Measurements from ENCODE around the gene CDYL. TPM values are rescaled to one million over a fixed set of nuclear protein-coding genes. Genes with fewer than 3 reads are reported as not detected.
A peak's percentile ranks its signal among the peaks of the same experiment; 100 is the strongest.

CDYL gene
- total RNA-seq, 4 donors from 2014 or later = 41.9 to 52.3 (median 45.7) TPM

GRCh38 chr6:4840169-4840568, 64.0 kb downstream of the CDYL start:
- Histone ChIP-seq H3K27ac (replicated peaks in 1 of 4) (no peak overlapping the region), H3K4me1 (no peaks in the 10 kb centered on the region), H3K4me3 (no peak overlapping the region), H3K36me3 (peaks cover 0 to 3% (median 0%) of the 10 kb centered on the region in 4 donors), H3K27me3 (no peaks in the 10 kb centered on the region), H3K9me3 (peaks cover 0 to 26% (median 11%) of the 10 kb centered on the region in 4 donors)
- TF ChIP-seq EP300 (IDR thresholded peaks at IDR 0.05) (no peak), POLR2AphosphoS5 (IDR thresholded peaks at IDR 0.05) (no peak), POLR2A (IDR thresholded peaks at IDR 0.05; ENCODE audit: low read depth) (no peak), CTCF (IDR thresholded peaks at IDR 0.05) (no peak)
- intact Hi-C loops (cut with DNase I) = no loop called here
- no peak for DNase-seq (ENCODE audit: extremely low spot score)
- 98% methylated on average over 3 of the region's 3 CpGs for WGBS

GRCh38 chr6:4844108-4844507, 67.9 kb downstream of the CDYL start:
- WGBS = 90% methylated on average over 7 of the region's 7 CpGs
- peaks cover 0 to 26% (median 15%) of the 10 kb centered on the region in 4 donors for H3K9me3 ChIP-seq
- no peak for DNase-seq (ENCODE audit: extremely low spot score)
- H3K27ac ChIP-seq (replicated peaks in 1 of 4) = no peak overlapping the region
- TF ChIP-seq EP300 (IDR thresholded peaks at IDR 0.05) (no peak), CTCF (IDR thresholded peaks at IDR 0.05) (no peak), POLR2AphosphoS5 (IDR thresholded peaks at IDR 0.05) (no peak), POLR2A (IDR thresholded peaks at IDR 0.05; ENCODE audit: low read depth) (no peak)
- no peak overlapping the region for H3K4me3 ChIP-seq
- H3K36me3 ChIP-seq = no peaks in the 10 kb centered on the region
- H3K4me1 ChIP-seq = peaks cover 11 to 16% (median 13%) of the 10 kb centered on the region in 4 donors
- H3K27me3 ChIP-seq = no peaks in the 10 kb centered on the region
- intact Hi-C loops (cut with DNase I) = no loop called here

- DNase-seq (ENCODE audit: extremely low spot score) = no peak
- intact Hi-C loops (cut with DNase I) = no loop called here
- Histone ChIP-seq H3K9me3 (peaks cover 0 to 22% (median 12%) of the 10 kb centered on the region in 4 donors), H3K27ac (replicated peaks in 1 of 4) (no peak overlapping the region), H3K27me3 (no peaks in the 10 kb centered on the region), H3K36me3 (no peaks in the 10 kb centered on the region), H3K4me3 (no peak overlapping the region), H3K4me1 (peaks cover 16 to 20% (median 17%) of the 10 kb centered on the region in 4 donors)
- no peak for TF ChIP-seq CTCF (IDR thresholded peaks at IDR 0.05)
- no peak for TF ChIP-seq EP300 (IDR thresholded peaks at IDR 0.05)
- TF ChIP-seq POLR2AphosphoS5 (IDR thresholded peaks at IDR 0.05) = no peak
- TF ChIP-seq POLR2A (IDR thresholded peaks at IDR 0.05; ENCODE audit: low read depth) = no peak
- 90% methylated on average over 2 of the region's 2 CpGs for WGBS
These were observed 70.2 kb downstream of the CDYL start for GRCh38 chr6:4846387-4846786.

GRCh38 chr6:4848382-4849068, 72.3 kb downstream of the CDYL start:
- DNase-seq (ENCODE audit: extremely low spot score) = no peak
- Histone ChIP-seq H3K9me3 (peaks cover 0 to 11% (median 7%) of the 10 kb centered on the region in 4 donors), H3K27ac (replicated peaks in 1 of 4) (no peak overlapping the region), H3K27me3 (no peaks in the 10 kb centered on the region), H3K4me3 (no peak overlapping the region), H3K4me1 (peaks cover 16 to 20% (median 17%) of the 10 kb centered on the region in 4 donors), H3K36me3 (no peaks in the 10 kb centered on the region)
- intact Hi-C loops (cut with DNase I) = no loop called here
- TF ChIP-seq POLR2AphosphoS5 (IDR thresholded peaks at IDR 0.05) (no peak), CTCF (IDR thresholded peaks at IDR 0.05) (peak; percentile 38 to 43 (median 38))
- 40% methylated on average over 7 of the region's 7 CpGs for WGBS
